ENCODE measurements around the gene IL34.

GRCh38 chr16:70656065-70656711, 9.8 kb downstream of the IL34 start:
- TF ChIP-seq ARNT (IDR thresholded peaks at IDR 0.05) (no peak), SP1 (IDR thresholded peaks at IDR 0.05) (no peak), FOXM1 (IDR thresholded peaks at IDR 0.05; ENCODE audit: borderline replicate concordance) (no peak), ELF4 (IDR thresholded peaks at IDR 0.05) (no peak)
